Ishikawa (cell line): Measurements from ENCODE around the gene LY9.

Experiments used
- CEBPB ChIP-seq: IDR thresholded peaks from 2 replicates; pipeline ENCODE4 v1.6.1; 2012
- EGR1 ChIP-seq: IDR thresholded peaks from 2 replicates; pipeline ENCODE4 v1.6.1; 2012
- EP300 ChIP-seq: IDR thresholded peaks from 2 replicates; pipeline ENCODE4 v1.6.1; 2012; ENCODE audit warnings: borderline replicate concordance
- RAD21 ChIP-seq: IDR thresholded peaks from 2 replicates; pipeline ENCODE4 v1.6.1; 2012; ENCODE audit warnings: low read depth
- TCF12 ChIP-seq: IDR thresholded peaks from 2 replicates; pipeline ENCODE4 v1.6.1; 2012; ENCODE audit warnings: low read depth
- TEAD4 ChIP-seq: IDR thresholded peaks from 2 replicates; pipeline ENCODE4 v1.6.1; 2012
- USF1 ChIP-seq: IDR thresholded peaks from 2 replicates; pipeline ENCODE4 v1.6.1; 2012
- ZBTB7A ChIP-seq: IDR thresholded peaks from 2 replicates; pipeline ENCODE4 v1.6.1; 2012; ENCODE audit warnings: low read depth
- TF ChIP-seq, protein P1 (sequence below): IDR thresholded peaks from 2 replicates; pipeline ENCODE4 v1.6.1; 2012; ENCODE audit warnings: low read depth, mild to moderate bottlenecking

The LY9 gene

DNA sequence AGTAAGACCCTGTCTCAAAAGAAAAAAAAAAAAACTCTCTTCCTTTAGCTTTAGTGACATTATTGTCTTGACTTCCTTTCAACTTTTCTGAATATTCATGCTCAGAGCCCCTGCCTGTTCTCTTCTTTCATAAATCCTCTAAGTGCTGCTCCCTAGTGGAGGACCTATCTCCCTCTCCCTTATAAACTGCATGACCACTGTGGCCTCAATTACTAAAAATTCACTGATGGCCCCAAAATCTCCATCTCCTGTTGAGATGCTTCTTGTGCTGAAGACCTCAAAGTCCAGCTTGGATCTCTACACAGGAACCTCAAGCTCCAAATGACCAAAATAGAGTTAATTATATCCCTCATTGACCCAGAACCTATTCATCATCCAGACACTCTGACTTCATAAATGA lies 81.2 kb downstream of the LY9 start:
- TF ChIP-seq EP300: no peak
- TF ChIP-seq, protein P1, sequence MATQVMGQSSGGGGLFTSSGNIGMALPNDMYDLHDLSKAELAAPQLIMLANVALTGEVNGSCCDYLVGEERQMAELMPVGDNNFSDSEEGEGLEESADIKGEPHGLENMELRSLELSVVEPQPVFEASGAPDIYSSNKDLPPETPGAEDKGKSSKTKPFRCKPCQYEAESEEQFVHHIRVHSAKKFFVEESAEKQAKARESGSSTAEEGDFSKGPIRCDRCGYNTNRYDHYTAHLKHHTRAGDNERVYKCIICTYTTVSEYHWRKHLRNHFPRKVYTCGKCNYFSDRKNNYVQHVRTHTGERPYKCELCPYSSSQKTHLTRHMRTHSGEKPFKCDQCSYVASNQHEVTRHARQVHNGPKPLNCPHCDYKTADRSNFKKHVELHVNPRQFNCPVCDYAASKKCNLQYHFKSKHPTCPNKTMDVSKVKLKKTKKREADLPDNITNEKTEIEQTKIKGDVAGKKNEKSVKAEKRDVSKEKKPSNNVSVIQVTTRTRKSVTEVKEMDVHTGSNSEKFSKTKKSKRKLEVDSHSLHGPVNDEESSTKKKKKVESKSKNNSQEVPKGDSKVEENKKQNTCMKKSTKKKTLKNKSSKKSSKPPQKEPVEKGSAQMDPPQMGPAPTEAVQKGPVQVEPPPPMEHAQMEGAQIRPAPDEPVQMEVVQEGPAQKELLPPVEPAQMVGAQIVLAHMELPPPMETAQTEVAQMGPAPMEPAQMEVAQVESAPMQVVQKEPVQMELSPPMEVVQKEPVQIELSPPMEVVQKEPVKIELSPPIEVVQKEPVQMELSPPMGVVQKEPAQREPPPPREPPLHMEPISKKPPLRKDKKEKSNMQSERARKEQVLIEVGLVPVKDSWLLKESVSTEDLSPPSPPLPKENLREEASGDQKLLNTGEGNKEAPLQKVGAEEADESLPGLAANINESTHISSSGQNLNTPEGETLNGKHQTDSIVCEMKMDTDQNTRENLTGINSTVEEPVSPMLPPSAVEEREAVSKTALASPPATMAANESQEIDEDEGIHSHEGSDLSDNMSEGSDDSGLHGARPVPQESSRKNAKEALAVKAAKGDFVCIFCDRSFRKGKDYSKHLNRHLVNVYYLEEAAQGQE: no peak
- TF ChIP-seq TEAD4: no peak
- no peak for TF ChIP-seq CEBPB
- TF ChIP-seq ZBTB7A: no peak
- no peak for TF ChIP-seq RAD21
- no peak for TF ChIP-seq USF1
- no peak for TF ChIP-seq TCF12
- TF ChIP-seq EGR1: no peak
